Measurements from ENCODE around the gene GPRC5C. TPM values are rescaled to one million over a fixed set of nuclear protein-coding genes. Genes with fewer than 3 reads are reported as not detected.

GPRC5C gene
- total RNA-seq, 2 donors from 2014 or later, result 66.3 to 186 TPM

DNA sequence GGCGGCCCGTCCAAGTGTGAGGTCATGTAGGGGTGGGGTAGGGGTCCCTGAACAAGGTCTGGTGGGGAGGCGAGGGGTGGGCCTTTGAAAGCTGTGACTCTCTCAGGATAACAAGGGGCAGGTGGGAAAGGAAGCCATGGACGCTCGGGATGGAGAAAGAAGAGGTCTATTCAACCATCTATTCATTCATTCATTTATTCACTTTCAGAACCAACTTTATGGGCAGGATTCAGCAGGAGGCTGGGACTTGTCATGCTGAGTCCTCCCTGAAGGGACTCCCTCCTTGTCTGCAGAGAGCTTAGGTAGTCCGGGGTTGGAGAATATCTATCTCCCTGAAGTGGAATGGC, 25.9 kb downstream of the GPRC5C start:
- Histone ChIP-seq H3K4me3 (no peak overlapping the region), H3K27ac (no peak overlapping the region), H3K27me3 (replicated peaks; ENCODE audit: insufficient read depth) (no peaks in the 10 kb centered on the region), H3K36me3 (no peaks in the 10 kb centered on the region), H3K9me3 (no peaks in the 10 kb centered on the region), H3K4me1 (replicated peaks) (peaks cover 15% of the 10 kb centered on the region)
- 37% methylated on average over 6 of the region's 6 CpGs for WGBS
- intact Hi-C loops (cut with DNase I), result loop anchor here (1.0 to 5.0 kb wide), 2 partner anchors 78 to 255 kb away; partner anchors contain the start of gene RPL38
- DNase-seq (ENCODE audit: low spot score), result no peak
- TF ChIP-seq POLR2AphosphoS5 (IDR thresholded peaks at IDR 0.05), result no peak

GRCh38 chr17:74458835-74459234, 26.9 kb downstream of the GPRC5C start:
- WGBS, result 39% methylated on average over 3 of the region's 3 CpGs
- H3K27ac ChIP-seq, result no peak overlapping the region
- intact Hi-C loops (cut with DNase I), result loop anchor here (5.0 kb wide), 1 partner anchor 257 kb away; the partner anchor contains the start of gene RPL38
- no peak overlapping the region for H3K4me3 ChIP-seq
- no peaks in the 10 kb centered on the region for H3K36me3 ChIP-seq
- no peaks in the 10 kb centered on the region for H3K27me3 ChIP-seq (replicated peaks; ENCODE audit: insufficient read depth)
- TF ChIP-seq POLR2AphosphoS5 (IDR thresholded peaks at IDR 0.05), result no peak
- no peak for TF ChIP-seq POLR2A (IDR thresholded peaks at IDR 0.05)
- no peak for TF ChIP-seq CTCF (IDR thresholded peaks at IDR 0.05)
- peaks cover 7% of the 10 kb centered on the region for H3K4me1 ChIP-seq (replicated peaks)
- H3K9me3 ChIP-seq, result no peaks in the 10 kb centered on the region
- no peak for DNase-seq (ENCODE audit: low spot score)

DNA sequence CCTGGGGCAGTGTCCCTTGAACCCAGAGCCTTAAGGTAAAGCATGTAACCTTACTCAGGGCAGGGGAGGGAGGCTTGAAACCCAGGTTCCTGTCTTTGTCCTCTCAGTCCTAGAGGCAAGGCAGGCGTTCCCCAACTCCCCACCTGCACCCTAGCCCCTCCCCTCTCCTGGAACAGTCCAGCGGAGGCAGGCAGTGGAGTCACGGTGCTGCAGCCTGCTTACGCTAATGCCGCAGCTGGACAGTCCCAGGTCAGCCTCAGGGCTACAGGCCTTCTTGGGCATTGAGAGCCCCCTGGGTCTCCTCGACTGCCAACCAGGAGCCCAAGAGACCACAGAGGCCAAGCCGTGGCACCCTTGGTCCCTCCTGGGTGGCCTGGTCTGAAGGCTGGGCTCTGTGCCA, 27.7 kb downstream of the GPRC5C start:
- Histone ChIP-seq H3K9me3 (no peaks in the 10 kb centered on the region), H3K4me3 (no peak overlapping the region), H3K36me3 (no peaks in the 10 kb centered on the region), H3K27me3 (replicated peaks; ENCODE audit: insufficient read depth) (no peaks in the 10 kb centered on the region), H3K27ac (no peak overlapping the region), H3K4me1 (replicated peaks) (peaks cover 1% of the 10 kb centered on the region)
- intact Hi-C loops (cut with DNase I), result loop anchor here (5.0 kb wide), 1 partner anchor 257 kb away; the partner anchor contains the start of gene RPL38
- no peak for DNase-seq (ENCODE audit: low spot score)
- WGBS, result 82% methylated on average over 7 of the region's 7 CpGs
- TF ChIP-seq POLR2A (IDR thresholded peaks at IDR 0.05) (no peak), CTCF (IDR thresholded peaks at IDR 0.05) (no peak), POLR2AphosphoS5 (IDR thresholded peaks at IDR 0.05) (no peak)

GRCh38 chr17:74460241-74460640, 28.4 kb downstream of the GPRC5C start:
- WGBS, result 72% methylated on average over 2 of the region's 2 CpGs
- no peaks in the 10 kb centered on the region for H3K4me1 ChIP-seq (replicated peaks)
- intact Hi-C loops (cut with DNase I), result no loop called here

DNA sequence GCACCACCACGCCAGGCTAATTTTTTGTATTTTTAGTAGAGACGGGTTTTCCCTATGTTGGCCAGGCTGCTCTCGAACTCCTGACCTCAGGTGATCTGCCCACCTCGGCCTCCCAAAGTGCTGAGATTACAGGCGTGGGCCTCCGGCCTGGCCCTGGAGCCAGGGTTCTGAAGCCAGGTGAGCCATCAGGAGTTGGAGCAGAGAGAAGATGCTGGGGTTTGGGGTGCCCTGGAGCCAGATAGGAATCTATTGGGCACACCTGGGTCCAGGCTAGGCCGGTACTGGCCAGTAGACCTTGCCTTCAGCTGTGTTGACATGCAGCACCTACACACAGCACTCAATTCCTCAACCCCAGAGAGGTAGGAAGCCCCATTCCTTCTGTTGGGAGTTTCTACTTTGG, 29.1 kb downstream of the GPRC5C start:
- intact Hi-C loops (cut with DNase I), result no loop called here
- 97% methylated on average over 7 of the region's 7 CpGs for WGBS
- no peak for TF ChIP-seq CTCF (IDR thresholded peaks at IDR 0.05)
- no peak for TF ChIP-seq POLR2AphosphoS5 (IDR thresholded peaks at IDR 0.05)
- no peak for TF ChIP-seq POLR2A (IDR thresholded peaks at IDR 0.05)
- no peak overlapping the region for H3K4me3 ChIP-seq
- H3K27ac ChIP-seq, result no peak overlapping the region
- H3K4me1 ChIP-seq (replicated peaks), result no peaks in the 10 kb centered on the region
- DNase-seq (ENCODE audit: low spot score), result no peak
- no peaks in the 10 kb centered on the region for H3K9me3 ChIP-seq
- no peaks in the 10 kb centered on the region for H3K36me3 ChIP-seq
- no peaks in the 10 kb centered on the region for H3K27me3 ChIP-seq (replicated peaks; ENCODE audit: insufficient read depth)

More at GRCh38 chr17:74460241-74460640, 28.4 kb downstream of the GPRC5C start:
- H3K27ac ChIP-seq, result no peak overlapping the region
- H3K36me3 ChIP-seq, result no peaks in the 10 kb centered on the region
- no peak for DNase-seq (ENCODE audit: low spot score)
- H3K4me3 ChIP-seq, result no peak overlapping the region
- H3K27me3 ChIP-seq (replicated peaks; ENCODE audit: insufficient read depth), result no peaks in the 10 kb centered on the region
- TF ChIP-seq POLR2AphosphoS5 (IDR thresholded peaks at IDR 0.05) (no peak), CTCF (IDR thresholded peaks at IDR 0.05) (no peak), POLR2A (IDR thresholded peaks at IDR 0.05) (no peak)
- H3K9me3 ChIP-seq, result no peaks in the 10 kb centered on the region
